Body of pancreas (tissue), 4 donors: ENCODE measurements around the gene EDEM2. TPM values are rescaled to one million over a fixed set of nuclear protein-coding genes. Genes with fewer than 3 reads are reported as not detected.

Experiments
- ATAC-seq: fragments of 150-250 bp; one replicate; pipeline ENCODE4 v1.9.1; 2016
- DNase-seq, 4 donors: peaks; one replicate each; pipeline ENCODE4 v3.0.0-alpha.2; 2019
- H3K27ac ChIP-seq, 4 donors: fragments of 200-600 bp; sonication (generic); 1 replicate in 3 of 4; 2 replicates in 1 of 4; pipeline versions ENCODE4 v1.5.1 to v1.6.1; 2016 to 2019; ENCODE audit warnings: mild to moderate bottlenecking in 1 of 4, mixed read lengths in 1 of 4, moderate library complexity in 1 of 4
- H3K27me3 ChIP-seq, 2 donors: fragments of 200-600 bp; sonication (generic); one replicate each; pipeline ENCODE4 v1.6.0; 2016; ENCODE audit warnings: mild to moderate bottlenecking in 1 of 2
- H3K36me3 ChIP-seq, 2 donors: fragments of 200-600 bp; sonication (generic); replicated peaks in 1 of 2; 2 replicates each; pipeline ENCODE4 v1.5.1; 2016; ENCODE audit warnings: low read depth in 2 of 2; ENCODE audit not compliant: insufficient read depth in 1 of 2
- H3K4me1 ChIP-seq: fragments of 200-600 bp; sonication (generic); one replicate; pipeline ENCODE4 v1.6.0; 2016
- H3K4me3 ChIP-seq, 2 donors: fragments of 200-600 bp; sonication (generic); 1 replicate in 1 of 2; 2 replicates in 1 of 2; pipeline ENCODE4 v1.5.1; 2016 to 2019
- H3K9me3 ChIP-seq, 3 donors: fragments of 200-600 bp; sonication (generic); 1 replicate in 2 of 3; 2 replicates in 1 of 3; pipeline ENCODE4 v1.5.1; 2016
- POLR2A ChIP-seq, 3 donors: fragments of 450-650 bp; IDR thresholded peaks; one replicate each; pipeline ENCODE4 v1.6.1; 2016; ENCODE audit warnings: antibody characterized with exemption in 3 of 3, mild to moderate bottlenecking in 2 of 3
- WGBS, 2 donors: methylation state at CpG; one replicate each; pipeline ENCODE4 v1.1.5; 2017; 5-methylcytosine and 5-hydroxymethylcytosine counted together
- intact Hi-C: fragments of 100-400 bp; cut with DNase I; formaldehyde crosslinking; loops from one replicate; pipeline ENCODE4 v1.15.1; 2023
- total RNA-seq, 2 donors: library from RNA; depleted of rRNA; stranded (reverse); fragments of >200 nt; gene quantifications; one replicate each; pipeline ENCODE4 v1.1.0, GENCODE V29; 2016
- TF ChIP-seq, protein P1 (sequence below), 7 experiments: fragments of 450-650 bp in 4 of 7; fragments of 200-600 bp in 3 of 7; sonication (generic) in 3 of 7; IDR thresholded peaks; one replicate each; pipeline ENCODE4 v1.5.1; 2016 to 2019; ENCODE audit warnings: antibody characterized with exemption in 7 of 7

Gene EDEM2
- total RNA-seq, 2 donors from 2014 or later: 18.1 to 24.6 TPM

DNA sequence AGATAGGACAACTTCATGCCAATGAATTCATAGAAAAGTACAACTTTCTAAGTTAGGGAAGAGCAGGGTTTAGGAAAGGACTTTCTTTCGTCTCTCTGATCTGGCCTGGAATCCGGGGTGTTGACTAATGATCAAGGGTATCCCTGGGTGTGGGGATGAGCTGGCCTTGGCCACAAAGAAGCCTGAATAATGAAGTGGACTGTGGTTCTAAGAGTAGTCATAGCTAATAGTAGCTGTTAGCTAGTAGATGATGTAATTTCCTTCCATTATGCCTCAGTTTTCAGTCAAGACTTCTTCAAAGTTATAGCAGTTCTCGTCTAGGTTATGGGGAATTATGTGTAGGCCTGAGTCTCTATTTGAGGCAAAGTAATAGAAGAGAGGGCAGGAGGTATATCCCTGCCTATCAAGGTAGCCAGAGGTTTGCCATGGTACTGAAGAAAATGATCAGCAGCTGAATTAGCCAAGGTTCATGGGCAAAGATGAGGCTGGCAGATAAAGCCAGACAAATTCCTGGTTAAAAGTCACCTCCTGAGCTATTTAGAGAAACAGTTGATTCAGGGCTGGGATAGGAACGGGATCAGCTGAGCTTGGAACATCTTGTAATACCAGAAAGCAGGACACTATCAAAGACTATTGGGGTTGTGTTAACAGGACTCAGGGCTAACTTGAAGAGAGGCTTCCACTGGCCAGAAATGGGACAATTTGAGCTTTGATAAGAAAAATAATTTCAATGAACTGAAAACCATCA, 35.8 kb downstream of the EDEM2 start:
- H3K36me3 ChIP-seq: peaks cover 0 to 7% of the 10 kb centered on the region in 2 donors
- H3K9me3 ChIP-seq: no peaks in the 10 kb centered on the region
- H3K27me3 ChIP-seq: no peaks in the 10 kb centered on the region
- 80 to 82% methylated on average over 4 of the region's 4 CpGs for WGBS, 2 donors
- H3K4me3 ChIP-seq: no peak overlapping the region
- ATAC-seq (no peak), DNase-seq (no peak)
- intact Hi-C loops: no loop called here
- H3K27ac ChIP-seq: no peak overlapping the region
- no peaks in the 10 kb centered on the region for H3K4me1 ChIP-seq
- TF ChIP-seq POLR2A (IDR thresholded peaks at IDR 0.05): no peak
- TF ChIP-seq, protein P1, sequence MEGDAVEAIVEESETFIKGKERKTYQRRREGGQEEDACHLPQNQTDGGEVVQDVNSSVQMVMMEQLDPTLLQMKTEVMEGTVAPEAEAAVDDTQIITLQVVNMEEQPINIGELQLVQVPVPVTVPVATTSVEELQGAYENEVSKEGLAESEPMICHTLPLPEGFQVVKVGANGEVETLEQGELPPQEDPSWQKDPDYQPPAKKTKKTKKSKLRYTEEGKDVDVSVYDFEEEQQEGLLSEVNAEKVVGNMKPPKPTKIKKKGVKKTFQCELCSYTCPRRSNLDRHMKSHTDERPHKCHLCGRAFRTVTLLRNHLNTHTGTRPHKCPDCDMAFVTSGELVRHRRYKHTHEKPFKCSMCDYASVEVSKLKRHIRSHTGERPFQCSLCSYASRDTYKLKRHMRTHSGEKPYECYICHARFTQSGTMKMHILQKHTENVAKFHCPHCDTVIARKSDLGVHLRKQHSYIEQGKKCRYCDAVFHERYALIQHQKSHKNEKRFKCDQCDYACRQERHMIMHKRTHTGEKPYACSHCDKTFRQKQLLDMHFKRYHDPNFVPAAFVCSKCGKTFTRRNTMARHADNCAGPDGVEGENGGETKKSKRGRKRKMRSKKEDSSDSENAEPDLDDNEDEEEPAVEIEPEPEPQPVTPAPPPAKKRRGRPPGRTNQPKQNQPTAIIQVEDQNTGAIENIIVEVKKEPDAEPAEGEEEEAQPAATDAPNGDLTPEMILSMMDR (IDR thresholded peaks at IDR 0.05): no peak

DNA sequence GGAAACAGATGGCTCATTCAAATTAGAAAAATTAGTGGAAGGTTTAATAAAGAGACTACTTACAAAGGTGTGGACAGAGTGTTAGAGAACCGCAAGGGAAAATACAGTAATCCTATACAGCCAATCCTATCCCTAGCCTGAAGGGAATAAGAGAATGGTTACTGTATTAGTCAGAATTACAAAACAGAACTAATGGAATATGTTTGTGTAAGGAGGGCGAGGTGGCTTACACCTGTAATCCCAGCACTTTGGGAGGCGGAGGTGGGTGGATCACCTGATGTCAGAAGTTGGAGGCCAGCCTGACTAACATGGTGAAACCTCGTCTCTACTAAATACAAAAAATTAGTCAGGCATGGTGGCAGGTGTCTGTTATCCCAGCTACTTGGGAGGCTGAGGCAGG, 38.2 kb downstream of the EDEM2 start:
- no peak overlapping the region for H3K4me3 ChIP-seq
- DNase-seq (no peak), ATAC-seq (no peak)
- no peaks in the 10 kb centered on the region for H3K4me1 ChIP-seq
- intact Hi-C loops: no loop called here
- H3K27me3 ChIP-seq: no peaks in the 10 kb centered on the region
- WGBS, 2 donors: 85 to 86% methylated on average over 4 of the region's 4 CpGs
- no peak for TF ChIP-seq POLR2A (IDR thresholded peaks at IDR 0.05)
- TF ChIP-seq, protein P1 (IDR thresholded peaks at IDR 0.05): no peak
- H3K9me3 ChIP-seq: no peaks in the 10 kb centered on the region
- H3K36me3 ChIP-seq: no peaks in the 10 kb centered on the region
- H3K27ac ChIP-seq: no peak overlapping the region

DNA sequence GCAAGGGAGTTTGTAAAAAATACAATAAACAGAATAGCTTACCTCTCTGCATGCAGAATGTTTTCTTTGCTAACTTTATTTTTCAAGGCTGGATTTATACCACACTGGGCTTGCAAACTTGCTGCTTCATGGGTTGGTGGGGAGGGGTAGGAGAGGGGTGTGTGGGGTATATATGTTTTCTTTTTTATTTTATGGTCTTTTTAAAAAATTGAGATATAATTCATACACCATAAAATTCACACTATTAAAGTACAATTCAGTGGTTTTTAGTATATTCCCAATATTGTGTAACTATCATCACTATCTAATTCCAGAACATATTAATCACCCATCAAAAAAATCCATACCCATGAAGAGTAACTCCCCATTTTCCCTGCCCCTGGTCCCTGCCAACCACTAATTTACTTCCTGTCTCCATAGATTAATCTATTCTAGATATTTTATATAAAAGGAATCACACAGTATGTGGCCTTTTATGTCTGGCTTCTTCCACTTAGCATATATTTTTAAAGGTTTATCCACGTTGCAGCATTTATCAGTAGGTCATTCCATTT, 40.2 kb downstream of the EDEM2 start:
- H3K27me3 ChIP-seq: no peaks in the 10 kb centered on the region
- WGBS, 2 donors: 89 to 92% methylated on average over 1 of the region's 1 CpG
- intact Hi-C loops: no loop called here
- ATAC-seq (no peak), DNase-seq (no peak)
- H3K9me3 ChIP-seq: no peaks in the 10 kb centered on the region
- H3K36me3 ChIP-seq: no peaks in the 10 kb centered on the region
- H3K4me3 ChIP-seq: no peak overlapping the region
- no peak overlapping the region for H3K27ac ChIP-seq
- TF ChIP-seq, protein P1 (IDR thresholded peaks at IDR 0.05): no peak
- no peak for TF ChIP-seq POLR2A (IDR thresholded peaks at IDR 0.05)
- no peaks in the 10 kb centered on the region for H3K4me1 ChIP-seq

DNA sequence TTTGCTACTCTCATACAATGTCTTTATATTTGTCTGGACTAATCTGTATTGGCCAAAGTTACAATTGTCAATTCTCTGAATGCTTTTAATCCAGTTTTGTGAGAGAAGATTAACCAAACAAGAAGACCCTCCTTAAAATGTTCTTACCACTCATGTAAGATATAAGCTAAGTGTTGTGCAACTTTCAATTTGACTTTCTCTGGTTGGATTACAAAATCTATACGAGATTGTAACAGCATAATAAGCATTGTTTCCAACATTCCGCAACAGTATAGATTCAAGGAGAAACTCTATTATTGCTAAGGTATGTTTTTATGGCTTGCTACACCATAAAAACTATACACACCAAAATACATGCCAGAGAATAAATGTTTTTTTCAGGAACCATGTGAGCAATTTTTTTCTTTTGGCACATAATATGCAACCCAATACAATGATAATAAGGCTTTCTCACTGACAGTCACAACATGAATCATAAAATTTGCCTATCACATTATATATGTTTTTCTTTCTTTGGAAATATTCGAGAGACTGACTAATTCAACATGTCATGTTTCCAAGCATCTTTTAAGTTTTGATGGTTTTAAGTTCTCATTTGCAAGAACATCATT, 42.3 kb downstream of the EDEM2 start:
- no peaks in the 10 kb centered on the region for H3K36me3 ChIP-seq
- no peaks in the 10 kb centered on the region for H3K27me3 ChIP-seq
- no peak for TF ChIP-seq POLR2A (IDR thresholded peaks at IDR 0.05)
- TF ChIP-seq, protein P1 (IDR thresholded peaks at IDR 0.05): no peak
- intact Hi-C loops: no loop called here
- DNase-seq (no peak), ATAC-seq (no peak)
- H3K9me3 ChIP-seq: no peaks in the 10 kb centered on the region
- no peak overlapping the region for H3K4me3 ChIP-seq
- H3K27ac ChIP-seq: no peak overlapping the region
- 61 to 71% methylated on average over 3 of the region's 3 CpGs for whole genome bisulfite sequencing, 2 donors
- no peaks in the 10 kb centered on the region for H3K4me1 ChIP-seq
